OCI-LY1 (cell line): ENCODE data around the gene PATJ.

Experiments used
- H2AFZ ChIP-seq: fragments of 200-600 bp; sonication (generic), shearing (Covaris generic); 2 replicates; pipeline ENCODE4 v1.6.0; 2014; ENCODE audit warnings: antibody characterized with exemption, mild to moderate bottlenecking, low read length
- H3F3A ChIP-seq: fragments of 200-600 bp; sonication (generic), shearing (Covaris generic); 2 replicates; pipeline ENCODE4 v1.6.0; 2014; ENCODE audit warnings: mild to moderate bottlenecking, antibody characterized with exemption, low read length, moderate library complexity; ENCODE audit not compliant: insufficient read depth
- H3K27ac ChIP-seq: fragments of 200-600 bp; sonication (generic); 2 replicates; pipeline ENCODE4 v1.5.1; 2014; ENCODE audit warnings: low read length, mixed run types, mild to moderate bottlenecking, low read depth; ENCODE audit not compliant: poor library complexity, severe bottlenecking
- H3K27me3 ChIP-seq: fragments of 200-600 bp; sonication (generic); 2 replicates; pipeline ENCODE4 v1.6.0; 2014; ENCODE audit warnings: antibody characterized with exemption, mild to moderate bottlenecking, low read length, moderate library complexity; ENCODE audit not compliant: insufficient read depth
- H3K36me3 ChIP-seq: fragments of 200-600 bp; sonication (generic); 2 replicates; pipeline ENCODE4 v1.6.1; 2014; ENCODE audit warnings: mild to moderate bottlenecking, antibody characterized with exemption, low read length, moderate library complexity, mixed read lengths; ENCODE audit not compliant: insufficient read depth
- H3K4me1 ChIP-seq: fragments of 200-600 bp; sonication (generic); 2 replicates; pipeline ENCODE4 v1.5.1; 2014; ENCODE audit warnings: mild to moderate bottlenecking, low read length, moderate library complexity; ENCODE audit not compliant: insufficient read depth, severe bottlenecking
- H3K4me2 ChIP-seq: fragments of 200-600 bp; sonication (generic), shearing (Covaris generic); 2 replicates; pipeline ENCODE4 v1.6.1; 2014; ENCODE audit warnings: low read length
- H3K4me3 ChIP-seq: fragments of 200-600 bp; sonication (generic); 2 replicates; pipeline ENCODE4 v1.5.1; 2014; ENCODE audit warnings: low read length, low read depth, mild to moderate bottlenecking, mixed read lengths; ENCODE audit not compliant: poor library complexity, severe bottlenecking
- H3K79me2 ChIP-seq: fragments of 200-600 bp; shearing (Covaris generic); 2 replicates; pipeline ENCODE4 v1.6.1; 2016; ENCODE audit warnings: mixed run types, low read length, mixed read lengths; ENCODE audit not compliant: insufficient read depth
- H3K9ac ChIP-seq: fragments of 200-600 bp; sonication (generic), shearing (Covaris generic); 2 replicates; pipeline ENCODE4 v1.6.1; 2014; ENCODE audit warnings: mild to moderate bottlenecking, low read length, mixed read lengths
- H3K9me2 ChIP-seq: fragments of 200-600 bp; sonication (generic), shearing (Covaris generic); 2 replicates; pipeline ENCODE4 v1.6.1; 2014; ENCODE audit warnings: low read depth, mild to moderate bottlenecking, low read length, mixed read lengths
- H3K9me3 ChIP-seq: fragments of 200-600 bp; shearing (Covaris generic); 2 replicates; pipeline ENCODE4 v1.6.1; 2014; ENCODE audit warnings: low read length, mixed read lengths
- H4K20me1 ChIP-seq: fragments of 200-600 bp; sonication (generic), shearing (Covaris generic); 2 replicates; pipeline ENCODE4 v1.6.0; 2016; ENCODE audit warnings: mild to moderate bottlenecking, low read length; ENCODE audit not compliant: insufficient read depth
- CTCF ChIP-seq: fragments of 200-600 bp; sonication (generic), shearing (Covaris generic); IDR thresholded peaks from 2 replicates; pipeline ENCODE4 v1.5.1; 2017; ENCODE audit warnings: mild to moderate bottlenecking, antibody characterized with exemption, low read length, moderate library complexity, mixed read lengths
- EZH2 ChIP-seq: fragments of 200-600 bp; sonication (generic), shearing (Covaris generic); IDR thresholded peaks from 2 replicates; pipeline ENCODE4 v1.8.0; 2017; ENCODE audit warnings: borderline replicate concordance, mixed run types, mild to moderate bottlenecking, antibody characterized with exemption, low read length, moderate library complexity, mixed read lengths

The PATJ gene

GRCh38 chr1:62188111-62188510 is 445.8 kb downstream of the PATJ start:
- Histone ChIP-seq H3K79me2 (no peaks in the 10 kb centered on the region), H3K9ac (no peak overlapping the region), H3K9me3 (no peaks in the 10 kb centered on the region), H3K4me1 (no peaks in the 10 kb centered on the region), H3K9me2 (no peaks in the 10 kb centered on the region), H3K4me3 (no peak overlapping the region), H3K27me3 (no peaks in the 10 kb centered on the region), H2AFZ (no peak overlapping the region), H3F3A (no peaks in the 10 kb centered on the region), H4K20me1 (no peaks in the 10 kb centered on the region), H3K36me3 (no peaks in the 10 kb centered on the region), H3K27ac (no peak overlapping the region), H3K4me2 (no peak overlapping the region)
- TF ChIP-seq CTCF (no peak), EZH2 (no peak)

DNA sequence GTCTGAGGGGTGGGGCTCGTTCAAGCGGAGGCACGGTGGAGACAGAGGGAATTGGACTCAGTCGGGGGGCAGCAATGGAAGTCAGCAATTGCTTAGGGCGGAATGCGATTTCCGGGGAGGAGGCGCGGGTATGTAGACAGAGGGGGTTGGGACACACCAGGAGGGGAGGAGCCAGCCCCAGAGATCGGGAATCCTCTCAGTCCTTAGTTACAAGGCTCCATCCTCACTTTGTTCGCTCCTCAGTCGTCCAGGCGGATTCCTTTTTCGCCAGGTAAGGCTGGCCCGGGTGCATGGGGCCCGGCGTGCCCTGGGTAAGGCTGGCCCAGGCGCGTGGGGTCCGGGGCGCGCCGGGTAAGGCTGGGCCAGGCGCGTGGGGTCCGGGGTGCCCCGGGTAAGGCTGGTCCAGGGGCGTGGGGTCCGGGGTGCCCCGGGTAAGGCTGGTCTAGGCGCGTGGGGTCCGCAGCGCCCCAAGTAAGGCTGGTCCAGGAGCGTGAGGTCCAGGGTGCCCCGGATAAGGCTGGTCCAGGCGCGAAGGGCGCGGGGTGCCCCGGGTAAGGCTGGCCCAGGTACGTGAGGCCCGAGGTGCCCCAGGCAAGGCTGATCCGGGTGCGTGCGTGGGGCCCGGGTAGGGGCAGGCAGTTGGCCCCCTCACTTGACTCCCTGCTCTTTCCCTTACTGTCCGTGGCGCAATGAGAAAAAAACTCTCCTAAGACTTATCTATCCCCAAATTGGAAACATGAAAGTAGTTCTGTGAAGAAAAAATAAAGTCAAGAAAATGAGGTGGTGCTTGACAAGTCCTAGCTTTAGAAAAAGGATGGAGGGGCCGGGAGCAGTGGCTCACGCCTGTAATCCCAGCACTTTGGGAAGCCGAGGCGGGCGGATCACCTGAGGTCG is 452.6 kb downstream of the PATJ start, which contains the start of gene L1TD1:
TSS of gene L1TD1 (plus strand) at position 199 of the 894 bp plus-strand sequence. CDS start 11,780 bp downstream, outside the sequence.
- no peaks in the 10 kb centered on the region for H3K36me3 ChIP-seq
- H3F3A ChIP-seq: no peaks in the 10 kb centered on the region
- H3K27me3 ChIP-seq: no peaks in the 10 kb centered on the region
- no peak within 1 kb of the TSS for H2AFZ ChIP-seq
- no peak within 1 kb of the TSS for H3K27ac ChIP-seq
- no peaks in the 10 kb centered on the region for H3K79me2 ChIP-seq
- no peak within 1 kb of the TSS for H3K4me2 ChIP-seq
- no peaks in the 10 kb centered on the region for H3K9me2 ChIP-seq
- TF ChIP-seq CTCF (no peak), EZH2 (no peak)
- no peak within 1 kb of the TSS for H3K4me3 ChIP-seq
- no peaks in the 10 kb centered on the region for H3K9me3 ChIP-seq
- no peak within 1 kb of the TSS for H3K9ac ChIP-seq
- no peaks in the 10 kb centered on the region for H3K4me1 ChIP-seq
- no peaks in the 10 kb centered on the region for H4K20me1 ChIP-seq

- H3K27me3 ChIP-seq: no peaks in the 10 kb centered on the region
- TF ChIP-seq CTCF (no peak), EZH2 (no peak)
- no peak overlapping the region for H3K27ac ChIP-seq
- no peak overlapping the region for H3K9ac ChIP-seq
- H3K36me3 ChIP-seq: no peaks in the 10 kb centered on the region
- H2AFZ ChIP-seq: no peak overlapping the region
- no peaks in the 10 kb centered on the region for H4K20me1 ChIP-seq
- H3F3A ChIP-seq: no peaks in the 10 kb centered on the region
- H3K4me3 ChIP-seq: no peak overlapping the region
- H3K4me2 ChIP-seq: no peak overlapping the region
- no peaks in the 10 kb centered on the region for H3K79me2 ChIP-seq
- H3K4me1 ChIP-seq: no peaks in the 10 kb centered on the region
- H3K9me3 ChIP-seq: no peaks in the 10 kb centered on the region
- no peaks in the 10 kb centered on the region for H3K9me2 ChIP-seq
Observed at GRCh38 chr1:62196086-62196690, 453.9 kb downstream of the PATJ start.
